K562 (cell line): ENCODE data around the gene CTSS.

Experiments
- NFE2L1 ChIP-seq: fragments of 450-650 bp; IDR thresholded peaks from 2 replicates; pipeline ENCODE4 v1.6.1; 2016; ENCODE audit warnings: missing genetic modification characterization, low read depth, mild to moderate bottlenecking, missing compliant biosample characterization, moderate library complexity, borderline replicate concordance
- POLR2AphosphoS5 ChIP-seq: IDR thresholded peaks from 2 replicates; pipeline ENCODE4 v1.6.1; 2011; ENCODE audit warnings: mild to moderate bottlenecking, low read depth, low read length, moderate library complexity; ENCODE audit not compliant: control insufficient read depth, insufficient read depth
- ZBTB17 ChIP-seq: fragments of 450-650 bp; formaldehyde crosslinking; IDR thresholded peaks from 2 replicates; pipeline ENCODE4 v1.4.0; 2020; ENCODE audit warnings: mild to moderate bottlenecking
- TF ChIP-seq, protein P1 (sequence below): sonication (generic); formaldehyde crosslinking; IDR thresholded peaks from 2 replicates; pipeline ENCODE4 v1.8.0; 2023; ENCODE audit warnings: missing genetic modification reagents, mild to moderate bottlenecking, borderline replicate concordance
- TF ChIP-seq, protein P2 (sequence below): fragments of 250-450 bp; sonication (Bioruptor Pico); IDR thresholded peaks from 2 replicates; pipeline ENCODE4 v1.8.0; 2022; ENCODE audit warnings: moderate library complexity, mild to moderate bottlenecking, inconsistent platforms

DNA sequence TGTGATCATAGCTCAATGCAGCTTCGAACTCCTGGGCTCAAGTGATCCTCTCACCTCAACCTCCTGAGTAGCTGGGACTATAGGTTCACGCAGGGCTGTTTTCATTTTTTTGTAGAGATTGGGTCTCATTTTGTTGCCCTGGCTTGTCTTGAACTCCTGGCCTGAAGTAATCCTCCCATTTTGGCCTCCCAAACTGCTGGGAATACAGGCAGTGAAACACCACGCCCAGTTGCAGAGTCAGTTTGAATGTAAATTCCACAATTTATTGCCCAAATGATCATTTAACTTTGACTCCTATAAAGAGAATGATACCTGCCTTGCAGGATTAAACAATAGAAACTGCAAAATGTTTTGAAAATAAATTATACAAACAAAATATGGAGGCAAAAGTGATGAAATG lies 79.3 kb downstream of the CTSS start:
- no peak for TF ChIP-seq ZBTB17 (CRISPR knock-in tag)
- TF ChIP-seq, protein P1, sequence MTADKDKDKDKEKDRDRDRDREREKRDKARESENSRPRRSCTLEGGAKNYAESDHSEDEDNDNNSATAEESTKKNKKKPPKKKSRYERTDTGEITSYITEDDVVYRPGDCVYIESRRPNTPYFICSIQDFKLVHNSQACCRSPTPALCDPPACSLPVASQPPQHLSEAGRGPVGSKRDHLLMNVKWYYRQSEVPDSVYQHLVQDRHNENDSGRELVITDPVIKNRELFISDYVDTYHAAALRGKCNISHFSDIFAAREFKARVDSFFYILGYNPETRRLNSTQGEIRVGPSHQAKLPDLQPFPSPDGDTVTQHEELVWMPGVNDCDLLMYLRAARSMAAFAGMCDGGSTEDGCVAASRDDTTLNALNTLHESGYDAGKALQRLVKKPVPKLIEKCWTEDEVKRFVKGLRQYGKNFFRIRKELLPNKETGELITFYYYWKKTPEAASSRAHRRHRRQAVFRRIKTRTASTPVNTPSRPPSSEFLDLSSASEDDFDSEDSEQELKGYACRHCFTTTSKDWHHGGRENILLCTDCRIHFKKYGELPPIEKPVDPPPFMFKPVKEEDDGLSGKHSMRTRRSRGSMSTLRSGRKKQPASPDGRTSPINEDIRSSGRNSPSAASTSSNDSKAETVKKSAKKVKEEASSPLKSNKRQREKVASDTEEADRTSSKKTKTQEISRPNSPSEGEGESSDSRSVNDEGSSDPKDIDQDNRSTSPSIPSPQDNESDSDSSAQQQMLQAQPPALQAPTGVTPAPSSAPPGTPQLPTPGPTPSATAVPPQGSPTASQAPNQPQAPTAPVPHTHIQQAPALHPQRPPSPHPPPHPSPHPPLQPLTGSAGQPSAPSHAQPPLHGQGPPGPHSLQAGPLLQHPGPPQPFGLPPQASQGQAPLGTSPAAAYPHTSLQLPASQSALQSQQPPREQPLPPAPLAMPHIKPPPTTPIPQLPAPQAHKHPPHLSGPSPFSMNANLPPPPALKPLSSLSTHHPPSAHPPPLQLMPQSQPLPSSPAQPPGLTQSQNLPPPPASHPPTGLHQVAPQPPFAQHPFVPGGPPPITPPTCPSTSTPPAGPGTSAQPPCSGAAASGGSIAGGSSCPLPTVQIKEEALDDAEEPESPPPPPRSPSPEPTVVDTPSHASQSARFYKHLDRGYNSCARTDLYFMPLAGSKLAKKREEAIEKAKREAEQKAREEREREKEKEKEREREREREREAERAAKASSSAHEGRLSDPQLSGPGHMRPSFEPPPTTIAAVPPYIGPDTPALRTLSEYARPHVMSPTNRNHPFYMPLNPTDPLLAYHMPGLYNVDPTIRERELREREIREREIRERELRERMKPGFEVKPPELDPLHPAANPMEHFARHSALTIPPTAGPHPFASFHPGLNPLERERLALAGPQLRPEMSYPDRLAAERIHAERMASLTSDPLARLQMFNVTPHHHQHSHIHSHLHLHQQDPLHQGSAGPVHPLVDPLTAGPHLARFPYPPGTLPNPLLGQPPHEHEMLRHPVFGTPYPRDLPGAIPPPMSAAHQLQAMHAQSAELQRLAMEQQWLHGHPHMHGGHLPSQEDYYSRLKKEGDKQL (CRISPR knock-in tag): no peak
- no peak for TF ChIP-seq POLR2AphosphoS5
- no peak for TF ChIP-seq NFE2L1 (tag)
- TF ChIP-seq, protein P2, sequence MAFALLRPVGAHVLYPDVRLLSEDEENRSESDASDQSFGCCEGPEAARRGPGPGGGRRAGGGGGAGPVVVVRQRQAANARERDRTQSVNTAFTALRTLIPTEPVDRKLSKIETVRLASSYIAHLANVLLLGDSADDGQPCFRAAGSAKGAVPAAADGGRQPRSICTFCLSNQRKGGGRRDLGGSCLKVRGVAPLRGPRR: no peak
